K562 (cell line): ENCODE data around the gene RNF167. TPM values are rescaled to one million over a fixed set of nuclear protein-coding genes. Genes with fewer than 3 reads are reported as not detected.
A peak's percentile ranks its signal among the peaks of the same experiment; 100 is the strongest.

Source experiments
- ATAC-seq: fragments of 200-7000 bp; cut with Tn5 transposase; 3 replicates; pipeline ENCODE4 v1.9.1; 2020; ENCODE audit warnings: moderate library complexity
- BruUV-seq: library from RNA; stranded (reverse); fragments of 400-500 nt; replicated peaks from 2 replicates; lab custom pipeline; 2021; lab: Mats Ljungman, UMichigan
- CTCF ChIA-PET: fragments of 300-600 bp; formaldehyde crosslinking; extraction: SDS; loops from one replicate; lab custom pipeline; 2021; ENCODE audit warnings: low intra/inter-chr PET ratio; lab: Yijun Ruan, JAX
- POLR2A ChIA-PET: fragments of 300-600, 350-650 bp; sonication (Branson Sonifier 250); formaldehyde crosslinking; extraction: SDS; loops from one replicate; lab custom pipeline; 2021; ENCODE audit warnings: antibody characterized with exemption, inconsistent platforms; lab: Yijun Ruan, JAX
- DNase-seq, 4 experiments: peaks; one replicate each; pipeline versions ENCODE4 v3.0.0 to v3.0.0-alpha.2; 2011 to 2018; ENCODE audit warnings: low spot score in 3 of 4, mixed read lengths in 3 of 4; ENCODE audit errors: extremely low read depth in 1 of 4
- FAIRE-seq: peaks from 2 replicates; lab custom pipeline; 2011; peaks lifted over from hg19 to GRCh38; lab: Jason Lieb, UNC
- H2AFZ ChIP-seq: 2 replicates; pipeline ENCODE4 v1.6.0; 2011; ENCODE audit warnings: low read depth, low read length, control low read depth, inconsistent platforms
- H3K27ac ChIP-seq: fragments of 200-600 bp; 3 replicates; pipeline ENCODE4 v1.8.0; 2011; ENCODE audit warnings: low read depth, mild to moderate bottlenecking, control low read depth, inconsistent platforms, low read length, moderate library complexity, mixed read lengths; ENCODE audit errors: extremely low read depth
- H3K27me3 ChIP-seq, 2 experiments: fragments of 300-600 bp in 1 of 2; 2 replicates in 1 of 2; 3 replicates in 1 of 2; pipeline versions ENCODE4 v1.6.0 to v1.8.0; 2011; ENCODE audit warnings: inconsistent platforms in 2 of 2, low read length in 2 of 2, mild to moderate bottlenecking in 1 of 2, mixed read lengths in 1 of 2, moderate library complexity in 1 of 2; ENCODE audit not compliant: control insufficient read depth in 2 of 2, insufficient read depth in 2 of 2
- H3K36me3 ChIP-seq: fragments of 300-600 bp; 3 replicates; pipeline ENCODE4 v1.8.0; 2011; ENCODE audit warnings: mild to moderate bottlenecking, low read length, inconsistent platforms; ENCODE audit not compliant: control insufficient read depth, insufficient read depth
- H3K4me1 ChIP-seq, 2 experiments: fragments of 200-600 bp in 1 of 2; replicated peaks in 1 of 2; 2 replicates in 1 of 2; 3 replicates in 1 of 2; pipeline versions ENCODE4 v1.5.1 to v1.8.0; 2011; ENCODE audit warnings: inconsistent platforms in 2 of 2, low read length in 2 of 2, mild to moderate bottlenecking in 1 of 2, mixed read lengths in 1 of 2, moderate library complexity in 1 of 2; ENCODE audit not compliant: control insufficient read depth in 2 of 2, insufficient read depth in 2 of 2
- H3K4me2 ChIP-seq: 2 replicates; pipeline ENCODE4 v1.6.1; 2011; ENCODE audit warnings: low read length, control low read depth, inconsistent platforms, mixed read lengths; ENCODE audit not compliant: insufficient read depth
- H3K4me3 ChIP-seq: fragments of 200-600 bp; sonication (generic), shearing (Covaris generic); 2 replicates; pipeline ENCODE4 v1.5.1; 2016; ENCODE audit warnings: control low read depth, inconsistent platforms
- H3K79me2 ChIP-seq: fragments of 200-600 bp; 3 replicates; pipeline ENCODE4 v1.8.0; 2011; ENCODE audit warnings: low read length, inconsistent platforms; ENCODE audit not compliant: control insufficient read depth, insufficient read depth
- H3K9ac ChIP-seq, 2 experiments: 2 replicates each; pipeline versions ENCODE4 v1.6.0 to v1.6.1; 2011; ENCODE audit warnings: low read depth in 2 of 2, low read length in 2 of 2, control low read depth in 1 of 2, inconsistent platforms in 1 of 2, mild to moderate bottlenecking in 1 of 2, mixed read lengths in 1 of 2; ENCODE audit not compliant: insufficient read depth in 1 of 2
- H3K9me1 ChIP-seq: one replicate; pipeline ENCODE4 v1.6.0; 2011; ENCODE audit warnings: inconsistent platforms, mild to moderate bottlenecking, low read length, moderate library complexity; ENCODE audit not compliant: control insufficient read depth, insufficient read depth
- H3K9me3 ChIP-seq: replicated peaks from 2 replicates; pipeline ENCODE4 v1.5.1; 2011; ENCODE audit warnings: low read depth, low read length, inconsistent platforms; ENCODE audit not compliant: control insufficient read depth, insufficient read depth
- H4K20me1 ChIP-seq: replicated peaks from 2 replicates; pipeline ENCODE4 v1.6.1; 2011; ENCODE audit warnings: low read length, inconsistent platforms, mixed read lengths; ENCODE audit not compliant: control insufficient read depth, insufficient read depth
- ARID2 ChIP-seq: fragments of 450-650 bp; IDR thresholded peaks from 2 replicates; pipeline ENCODE4 v1.6.1; 2017; ENCODE audit warnings: antibody characterized with exemption, mild to moderate bottlenecking
- BRCA1 ChIP-seq, 2 experiments: fragments of 450-650 bp in 1 of 2; sonication (generic) in 1 of 2; formaldehyde crosslinking in 1 of 2; IDR thresholded peaks; 2 replicates each; pipeline versions ENCODE4 v1.5.0 to v1.6.1; 2017 to 2020; ENCODE audit warnings: mild to moderate bottlenecking in 1 of 2, missing genetic modification reagents in 1 of 2
- DACH1 ChIP-seq: fragments of 450-650 bp; IDR thresholded peaks from 2 replicates; pipeline ENCODE4 v1.6.1; 2018; ENCODE audit not compliant: partially characterized antibody
- LARP7 ChIP-seq: fragments of 450-650 bp; IDR thresholded peaks from 2 replicates; pipeline ENCODE4 v1.6.1; 2016
- MLX ChIP-seq, 2 experiments: fragments of 450-650 bp in 1 of 2; sonication (generic) in 1 of 2; formaldehyde crosslinking; conservative IDR thresholded peaks; 2 replicates each; pipeline versions ENCODE4 v1.4.0 to v1.8.1; 2020 to 2022; ENCODE audit warnings: mild to moderate bottlenecking in 1 of 2, missing genetic modification reagents in 1 of 2
- MXI1 ChIP-seq: IDR thresholded peaks from 2 replicates; pipeline ENCODE4 v1.6.1; 2011; ENCODE audit warnings: low read depth, mild to moderate bottlenecking, improper control_type of control experiment, low read length
- TCF7 ChIP-seq: sonication (generic); IDR thresholded peaks from 2 replicates; pipeline ENCODE4 v1.6.1; 2016; ENCODE audit warnings: antibody characterized with exemption, borderline replicate concordance
- TEAD2 ChIP-seq: fragments of 450-650 bp; IDR thresholded peaks from 2 replicates; pipeline ENCODE4 v1.6.1; 2016; ENCODE audit warnings: missing genetic modification characterization, control low read depth, missing compliant biosample characterization
- TRIM28 ChIP-seq: fragments of 450-650 bp; IDR thresholded peaks from 2 replicates; pipeline ENCODE4 v1.6.1; 2017
- ZNF124 ChIP-seq: sonication (generic); formaldehyde crosslinking; IDR thresholded peaks from 2 replicates; pipeline ENCODE4 v1.8.1; 2022; ENCODE audit warnings: missing genetic modification reagents
- ZNF280A ChIP-seq: fragments of 450-650 bp; IDR thresholded peaks from 2 replicates; pipeline ENCODE4 v1.6.1; 2018; ENCODE audit warnings: mild to moderate bottlenecking, low read depth; ENCODE audit not compliant: partially characterized antibody
- WGBS: fragments of 100-300 bp; shearing (Covaris generic); methylation state at CpG from one replicate; pipeline ENCODE4 v1.1.6; 2016; ENCODE audit warnings: low coverage, mixed read lengths; ENCODE audit not compliant: insufficient coverage; ENCODE audit errors: missing lambda C conversion rate; 5-methylcytosine and 5-hydroxymethylcytosine counted together
- in situ Hi-C: fragments of 300-500 bp; cut with MboI; formaldehyde crosslinking; loops from 4 replicates; pipeline ENCODE4 v1.15.0; 2018; ENCODE audit warnings: inconsistent platforms, mixed read lengths
- intact Hi-C: fragments of 100-400 bp; cut with micrococcal nuclease; formaldehyde crosslinking; loops from 2 replicates; pipeline ENCODE4 v1.14.2; 2022
- polyA plus RNA-seq, 8 experiments: library from polyadenylated mRNA; depleted of rRNA in 4 of 8; stranded (reverse) in 5 of 8; unstranded in 3 of 8; fragments of >200 nt; fragmentation: Nextera tagmentation in 2 of 8; fragmentation: Illumina TruSeq in 1 of 8; extraction: Ambion mirVana in 2 of 8; extraction: Trizol in 1 of 8; gene quantifications; 2 replicates each; pipeline versions ENCODE4 v1.2.1 to v1.2.3, GENCODE V29; 2011 to 2014; ENCODE audit warnings: inconsistent platforms in 1 of 8, missing spikeins in 1 of 8
- total RNA-seq, 7 experiments: library from RNA; depleted of rRNA in 6 of 7; stranded (reverse); fragments of >200 nt in 6 of 7; fragmentation: Illumina TruSeq in 2 of 7; extraction: Trizol in 2 of 7; gene quantifications; 2 replicates each; pipeline versions ENCODE4 v1.2.1 to v1.2.3, GENCODE V29; 2011 to 2021; ENCODE audit warnings: low replicate concordance in 1 of 7

The RNF167 gene
- total and polyA plus RNA-seq, 9 of the 15 experiments (the other 6 are each of a cell fraction or from before 2014, with no cell fraction given) = 16.5 to 143 (median 45.5) TPM

- peak overlapping the region in 1 of 2 experiments; percentile 58; a peak in 1 of 4 replicates for H3K9ac ChIP-seq
- TF ChIP-seq MXI1 = no peak
- TF ChIP-seq LARP7 = peak; percentile 97
- no peak for TF ChIP-seq TRIM28
- 0 out of 2 replicates have a peak, but pooled peaks have one; percentile 15 for TF ChIP-seq ARID2
- TF ChIP-seq ZNF280A = peak; percentile 53
- no peak for TF ChIP-seq ZNF124 (CRISPR knock-in tag)
- TF ChIP-seq TCF7 = no peak
- no peak for TF ChIP-seq MLX (CRISPR knock-in tag; conservative IDR thresholded peaks at IDR 0.05)
- TF ChIP-seq TEAD2 (tag) = no peak
- no peak for TF ChIP-seq BRCA1 (IDR thresholded peaks at IDR 0.05)
- TF ChIP-seq BRCA1 (CRISPR knock-in tag; IDR thresholded peaks at IDR 0.05) = no peak
- peak; percentile 23 for TF ChIP-seq DACH1
Measured at GRCh38 chr17:4908711-4909496, 31.2 kb upstream of the RNF167 start.

More at GRCh38 chr17:4908711-4909496, 31.2 kb upstream of the RNF167 start:
- Histone ChIP-seq H3K9me3 (no peaks in the 10 kb centered on the region), H3K79me2 (no peaks in the 10 kb centered on the region), H3K4me2 (peak overlapping the region; percentile 25; the same call in 1 of the 2 replicates), H3K36me3 (no peaks in the 10 kb centered on the region), H4K20me1 (no peaks in the 10 kb centered on the region), H2AFZ (peak overlapping the region; percentile 95), H3K27me3 (no peaks in the 10 kb centered on the region; a peak in 1 of 5 replicates), H3K4me3 (no peak overlapping the region), H3K9me1 (no peaks in the 10 kb centered on the region), H3K4me1 (peaks cover 3 to 12% of the 10 kb centered on the region in 2 experiments; a peak in 4 of 5 replicates), H3K27ac (no peak overlapping the region; the same call in 2 of the 3 replicates)
- DNase-seq (peak; percentile 55 to 80 (median 68)), ATAC-seq (peak; percentile 99), FAIRE-seq (peak; percentile 78)
- POLR2A ChIA-PET = interaction anchor here (0.6 to 1.2 kb wide), 7 partner anchors 9 to 111 kb away, joined by 3 to 5 read pairs (median 3); partner anchors contain the start of genes C17orf107 and CAMTA2
- CTCF ChIA-PET = interaction anchor here (0.9 to 1.3 kb wide), 2 partner anchors 78 to 154 kb away, joined by 3 read pairs; no protein-coding TSS in a partner anchor
- in situ Hi-C loops = no loop called here
- BruUV-seq = no TSS peak
- WGBS = 26% methylated on average over 15 of the region's 20 CpGs
- intact Hi-C loops = loop anchor here (1.0 to 10.0 kb wide), 2 partner anchors 56 to 153 kb away; partner anchors contain the start of gene SPAG7
